SK-N-SH (cell line): ENCODE results near the gene FAM20A. TPM values are rescaled to one million over a fixed set of nuclear protein-coding genes. Genes with fewer than 3 reads are reported as not detected.

Experiments
- CTCF ChIA-PET: fragments of 300-600, 350-600 bp; formaldehyde crosslinking; extraction: SDS; loops from one replicate; lab custom pipeline; 2021; lab: Yijun Ruan, JAX
- POLR2A ChIA-PET: fragments of 350-600 bp; sonication (Branson Sonifier 250); formaldehyde crosslinking; extraction: SDS; loops from one replicate; lab custom pipeline; 2020; ENCODE audit warnings: antibody characterized with exemption, inconsistent platforms; lab: Yijun Ruan, JAX
- DNase-seq: peaks from one replicate; pipeline ENCODE4 v3.0.0; 2012
- H2AFZ ChIP-seq: fragments of 200-600 bp; sonication (generic); 2 replicates; pipeline ENCODE4 v1.8.1; 2016; ENCODE audit warnings: antibody characterized with exemption, mild to moderate bottlenecking, low read depth
- H3F3A ChIP-seq: fragments of 200-600 bp; sonication (generic); replicated peaks from 2 replicates; pipeline ENCODE3; 2016; ENCODE audit warnings: antibody characterized with exemption, mild to moderate bottlenecking; ENCODE audit not compliant: insufficient read depth
- H3K27ac ChIP-seq, 2 experiments: fragments of 200-500 bp in 1 of 2; fragments of 200-600 bp in 1 of 2; sonication (Bioruptor generic) in 1 of 2; sonication (generic), shearing (Covaris generic) in 1 of 2; 2 replicates each; pipeline versions ENCODE4 v1.5.1 to v1.6.1; 2014 to 2016; ENCODE audit warnings: low read depth in 2 of 2, inconsistent platforms in 1 of 2, low read length in 1 of 2, mild to moderate bottlenecking in 1 of 2, mixed read lengths in 1 of 2
- H3K27me3 ChIP-seq: fragments of 200-600 bp; sonication (generic), shearing (Covaris generic); 2 replicates; pipeline ENCODE4 v1.6.1; 2016; ENCODE audit warnings: mixed run types; ENCODE audit not compliant: insufficient read depth
- H3K36me3 ChIP-seq, 2 experiments: fragments of 200-500 bp in 1 of 2; fragments of 200-600 bp in 1 of 2; sonication (Bioruptor generic) in 1 of 2; sonication (generic) in 1 of 2; replicated peaks in 1 of 2; 2 replicates each; pipeline versions ENCODE3 to v1.5.1; 2014 to 2016; ENCODE audit warnings: low read length in 1 of 2, mild to moderate bottlenecking in 1 of 2; ENCODE audit not compliant: insufficient read depth in 2 of 2, control insufficient read depth in 1 of 2
- H3K4me1 ChIP-seq, 2 experiments: fragments of 200-500 bp in 1 of 2; fragments of 200-600 bp in 1 of 2; sonication (Bioruptor generic) in 1 of 2; sonication (generic), shearing (Covaris generic) in 1 of 2; 2 replicates each; pipeline versions ENCODE4 v1.5.1 to v1.6.1; 2014 to 2016; ENCODE audit warnings: low read depth in 1 of 2, low read length in 1 of 2, mixed run types in 1 of 2; ENCODE audit not compliant: insufficient read depth in 2 of 2, control insufficient read depth in 1 of 2
- H3K4me2 ChIP-seq: fragments of 200-600 bp; sonication (generic), shearing (Covaris generic); 2 replicates; pipeline ENCODE4 v1.6.1; 2017; ENCODE audit warnings: mixed run types
- H3K4me3 ChIP-seq, 2 experiments: fragments of 200-500 bp in 1 of 2; fragments of 200-600 bp in 1 of 2; sonication (Bioruptor generic) in 1 of 2; sonication (generic), shearing (Covaris generic) in 1 of 2; 2 replicates each; pipeline versions ENCODE4 v1.5.1 to v1.8.1; 2014 to 2016; ENCODE audit warnings: low read depth in 2 of 2, inconsistent platforms in 1 of 2, low read length in 1 of 2, mild to moderate bottlenecking in 1 of 2, mixed read lengths in 1 of 2, moderate library complexity in 1 of 2
- H3K79me2 ChIP-seq: fragments of 200-600 bp; sonication (generic); 2 replicates; pipeline ENCODE4 v1.8.1; 2017; ENCODE audit warnings: mild to moderate bottlenecking; ENCODE audit not compliant: insufficient read depth
- H3K9ac ChIP-seq: fragments of 200-600 bp; sonication (generic); 2 replicates; pipeline ENCODE4 v1.6.1; 2017; ENCODE audit warnings: mixed run types
- H3K9me2 ChIP-seq: fragments of 200-600 bp; sonication (generic); 2 replicates; pipeline ENCODE4 v1.6.1; 2017; ENCODE audit warnings: mixed run types
- H3K9me3 ChIP-seq: fragments of 200-600 bp; sonication (generic); 2 replicates; pipeline ENCODE4 v1.6.1; 2017; ENCODE audit warnings: mixed run types, mild to moderate bottlenecking, moderate library complexity
- H4K20me1 ChIP-seq: fragments of 200-600 bp; sonication (generic); 2 replicates; pipeline ENCODE4 v1.6.1; 2017; ENCODE audit warnings: mild to moderate bottlenecking, mixed run types; ENCODE audit not compliant: insufficient read depth
- ELF1 ChIP-seq: IDR thresholded peaks from 2 replicates; pipeline ENCODE4 v1.4.0; 2012
- FOSL2 ChIP-seq: IDR thresholded peaks from 2 replicates; pipeline ENCODE4 v1.4.0; 2012; ENCODE audit warnings: low read depth, mild to moderate bottlenecking, moderate library complexity, borderline replicate concordance
- FOXJ3 ChIP-seq: sonication (generic); formaldehyde crosslinking; IDR thresholded peaks from 2 replicates; pipeline ENCODE4 v1.5.1; 2020; ENCODE audit warnings: mild to moderate bottlenecking, missing genetic modification reagents
- FOXM1 ChIP-seq: IDR thresholded peaks from 2 replicates; pipeline ENCODE4 v1.4.0; 2012; ENCODE audit warnings: low read depth, mild to moderate bottlenecking
- GABPA ChIP-seq: IDR thresholded peaks from 2 replicates; pipeline ENCODE4 v1.4.0; 2012; ENCODE audit warnings: low read depth, mild to moderate bottlenecking
- GATA2 ChIP-seq: sonication (generic); formaldehyde crosslinking; IDR thresholded peaks from 2 replicates; pipeline ENCODE4 v1.5.0; 2020; ENCODE audit warnings: mild to moderate bottlenecking, missing genetic modification reagents
- MEF2A ChIP-seq: IDR thresholded peaks from 2 replicates; pipeline ENCODE4 v1.4.0; 2012; ENCODE audit warnings: low read depth, borderline replicate concordance
- NFIC ChIP-seq: IDR thresholded peaks from 2 replicates; pipeline ENCODE4 v1.4.0; 2012; ENCODE audit warnings: borderline replicate concordance
- NRF1 ChIP-seq: IDR thresholded peaks from 2 replicates; pipeline ENCODE4 v1.6.1; 2012; ENCODE audit warnings: low read depth, mild to moderate bottlenecking, low read length
- RAD21 ChIP-seq: IDR thresholded peaks from 2 replicates; pipeline ENCODE4 v1.6.1; 2012; ENCODE audit warnings: mild to moderate bottlenecking, low read length
- RCOR1 ChIP-seq: fragments of 150-350 bp; IDR thresholded peaks from 2 replicates; pipeline ENCODE4 v1.6.1; 2017; ENCODE audit warnings: antibody characterized with exemption, low read length
- SIN3A ChIP-seq: IDR thresholded peaks from 2 replicates; pipeline ENCODE4 v1.6.1; 2012; ENCODE audit warnings: low read depth, mild to moderate bottlenecking, low read length, moderate library complexity, borderline replicate concordance
- TAF1 ChIP-seq: IDR thresholded peaks from 2 replicates; pipeline ENCODE4 v1.6.1; 2012; ENCODE audit warnings: low read depth, mild to moderate bottlenecking, low read length, moderate library complexity, borderline replicate concordance
- TCF12 ChIP-seq: IDR thresholded peaks from 2 replicates; pipeline ENCODE4 v1.4.0; 2012
- USF1 ChIP-seq: IDR thresholded peaks from 2 replicates; pipeline ENCODE4 v1.4.0; 2012; ENCODE audit warnings: low read depth, borderline replicate concordance
- YY1 ChIP-seq: IDR thresholded peaks from 2 replicates; pipeline ENCODE4 v1.4.0; 2012; ENCODE audit warnings: low read depth, mild to moderate bottlenecking
- ZBTB33 ChIP-seq: IDR thresholded peaks from 2 replicates; pipeline ENCODE4 v1.4.0; 2012; ENCODE audit warnings: low read depth, borderline replicate concordance
- WGBS: methylation state at CpG from one replicate; pipeline ENCODE4 v1.1.6; 2017; ENCODE audit warnings: low lambda C conversion rate; 5-methylcytosine and 5-hydroxymethylcytosine counted together
- polyA plus RNA-seq, 3 experiments: library from polyadenylated mRNA; depleted of rRNA; stranded (reverse); fragments of >200 nt; gene quantifications; 2 replicates each; pipeline ENCODE4 v1.2.3, GENCODE V29; 2012
- TF ChIP-seq, protein P1 (sequence below): IDR thresholded peaks from 2 replicates; pipeline ENCODE4 v1.6.1; 2012; ENCODE audit warnings: mild to moderate bottlenecking, low read depth, low read length, moderate library complexity
- TF ChIP-seq, protein P2 (sequence below): IDR thresholded peaks from 2 replicates; pipeline ENCODE4 v1.4.0; 2012; ENCODE audit warnings: low read depth

The FAM20A gene
- polyA plus RNA-seq, 1 of the 3 experiments (the other 2 are of a cell fraction) = not detected

GRCh38 chr17:68556551-68556950 is 44.6 kb downstream of the FAM20A start:
- Histone ChIP-seq H3K4me2 (no peak overlapping the region), H3K79me2 (no peaks in the 10 kb centered on the region), H3K4me1 (no peaks in the 10 kb centered on the region), H4K20me1 (no peaks in the 10 kb centered on the region), H3K9me3 (no peaks in the 10 kb centered on the region), H3K27ac (no peak overlapping the region), H2AFZ (no peak overlapping the region), H3K9ac (no peak overlapping the region), H3F3A (no peaks in the 10 kb centered on the region), H3K36me3 (no peaks in the 10 kb centered on the region), H3K4me3 (no peak overlapping the region), H3K9me2 (no peaks in the 10 kb centered on the region), H3K27me3 (no peaks in the 10 kb centered on the region)
- ChIA-PET POLR2A (no interaction called here), CTCF (interaction anchor here (1.3 kb wide), 1 partner anchor 23 kb away, joined by 3 read pairs; no protein-coding TSS in a partner anchor)
- no peak for DNase-seq
- TF ChIP-seq GATA2 (CRISPR knock-in tag) (no peak), FOXJ3 (CRISPR knock-in tag) (no peak), MEF2A (no peak), RCOR1 (no peak), USF1 (no peak), NFIC (no peak), FOSL2 (no peak), SIN3A (no peak), FOXM1 (no peak), TCF12 (no peak), TAF1 (no peak), ELF1 (no peak), GABPA (no peak), RAD21 (no peak), NRF1 (no peak), ZBTB33 (no peak), YY1 (no peak)
- TF ChIP-seq, protein P1, sequence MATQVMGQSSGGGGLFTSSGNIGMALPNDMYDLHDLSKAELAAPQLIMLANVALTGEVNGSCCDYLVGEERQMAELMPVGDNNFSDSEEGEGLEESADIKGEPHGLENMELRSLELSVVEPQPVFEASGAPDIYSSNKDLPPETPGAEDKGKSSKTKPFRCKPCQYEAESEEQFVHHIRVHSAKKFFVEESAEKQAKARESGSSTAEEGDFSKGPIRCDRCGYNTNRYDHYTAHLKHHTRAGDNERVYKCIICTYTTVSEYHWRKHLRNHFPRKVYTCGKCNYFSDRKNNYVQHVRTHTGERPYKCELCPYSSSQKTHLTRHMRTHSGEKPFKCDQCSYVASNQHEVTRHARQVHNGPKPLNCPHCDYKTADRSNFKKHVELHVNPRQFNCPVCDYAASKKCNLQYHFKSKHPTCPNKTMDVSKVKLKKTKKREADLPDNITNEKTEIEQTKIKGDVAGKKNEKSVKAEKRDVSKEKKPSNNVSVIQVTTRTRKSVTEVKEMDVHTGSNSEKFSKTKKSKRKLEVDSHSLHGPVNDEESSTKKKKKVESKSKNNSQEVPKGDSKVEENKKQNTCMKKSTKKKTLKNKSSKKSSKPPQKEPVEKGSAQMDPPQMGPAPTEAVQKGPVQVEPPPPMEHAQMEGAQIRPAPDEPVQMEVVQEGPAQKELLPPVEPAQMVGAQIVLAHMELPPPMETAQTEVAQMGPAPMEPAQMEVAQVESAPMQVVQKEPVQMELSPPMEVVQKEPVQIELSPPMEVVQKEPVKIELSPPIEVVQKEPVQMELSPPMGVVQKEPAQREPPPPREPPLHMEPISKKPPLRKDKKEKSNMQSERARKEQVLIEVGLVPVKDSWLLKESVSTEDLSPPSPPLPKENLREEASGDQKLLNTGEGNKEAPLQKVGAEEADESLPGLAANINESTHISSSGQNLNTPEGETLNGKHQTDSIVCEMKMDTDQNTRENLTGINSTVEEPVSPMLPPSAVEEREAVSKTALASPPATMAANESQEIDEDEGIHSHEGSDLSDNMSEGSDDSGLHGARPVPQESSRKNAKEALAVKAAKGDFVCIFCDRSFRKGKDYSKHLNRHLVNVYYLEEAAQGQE = no peak
- TF ChIP-seq, protein P2, sequence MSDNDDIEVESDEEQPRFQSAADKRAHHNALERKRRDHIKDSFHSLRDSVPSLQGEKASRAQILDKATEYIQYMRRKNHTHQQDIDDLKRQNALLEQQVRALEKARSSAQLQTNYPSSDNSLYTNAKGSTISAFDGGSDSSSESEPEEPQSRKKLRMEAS = no peak
- 28% methylated on average over 4 of the region's 4 CpGs for WGBS
